ENCODE results near the gene OR1S1. TPM values are rescaled to one million over a fixed set of nuclear protein-coding genes. Genes with fewer than 3 reads are reported as not detected.
"Not testable (repeated sequence)": the region's sequence is repeated elsewhere in the genome, so short reads cannot be mapped to it uniquely, and the experiment has no call there.

The OR1S1 gene
- not detected for polyA plus RNA-seq (ENCODE audit: insufficient read length in 4 of 4)

DNA sequence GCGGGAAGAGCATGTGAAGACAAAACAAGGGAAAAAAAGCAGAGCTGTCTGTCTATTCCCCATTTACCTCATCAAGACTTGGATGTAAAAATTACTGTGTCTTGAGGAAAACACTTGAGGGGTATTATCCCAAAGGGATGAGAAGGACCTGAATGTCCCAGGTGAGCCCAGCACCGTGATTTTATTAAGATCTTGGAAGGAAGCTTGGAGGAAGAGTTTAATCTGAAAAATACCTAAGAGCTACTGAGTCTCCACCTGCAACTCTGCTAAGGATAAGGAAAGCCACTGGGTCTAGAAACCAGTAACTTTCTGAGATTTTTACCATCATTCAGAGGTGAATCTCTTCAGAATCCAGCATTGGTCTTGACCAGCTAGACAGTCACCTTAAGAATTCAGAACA, at the start of gene OR1S1:
Gene OR1S1, plus strand, starts transcription at position 301 of the 400 bp plus-strand sequence.
- not testable (repeated sequence) for DNase-seq (ENCODE audit: low read depth in 4 of 4, low spot score in 2 of 4)

DNA sequence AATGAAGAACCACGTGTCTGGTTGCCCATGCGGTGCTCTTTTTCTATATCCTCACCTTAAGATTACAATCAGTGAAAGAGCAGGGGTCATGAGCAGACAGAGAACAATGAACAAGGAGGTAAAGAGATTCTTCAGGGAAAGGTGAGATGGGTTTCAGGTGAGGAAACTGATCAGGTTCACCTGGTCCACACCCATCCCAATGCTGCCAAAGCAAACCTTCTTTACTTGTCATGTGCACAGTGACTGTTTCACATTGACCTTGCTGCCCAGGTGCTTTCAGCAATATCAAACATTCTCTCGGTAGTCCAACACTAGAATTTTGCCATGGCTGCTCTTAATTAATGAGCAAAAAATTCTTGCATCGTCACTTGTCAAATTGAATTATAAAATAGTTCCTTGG, 48.1 kb upstream of the OR1S1 start:
- DNase-seq (ENCODE audit: low read depth in 4 of 4, low spot score in 2 of 4): no peak

DNA sequence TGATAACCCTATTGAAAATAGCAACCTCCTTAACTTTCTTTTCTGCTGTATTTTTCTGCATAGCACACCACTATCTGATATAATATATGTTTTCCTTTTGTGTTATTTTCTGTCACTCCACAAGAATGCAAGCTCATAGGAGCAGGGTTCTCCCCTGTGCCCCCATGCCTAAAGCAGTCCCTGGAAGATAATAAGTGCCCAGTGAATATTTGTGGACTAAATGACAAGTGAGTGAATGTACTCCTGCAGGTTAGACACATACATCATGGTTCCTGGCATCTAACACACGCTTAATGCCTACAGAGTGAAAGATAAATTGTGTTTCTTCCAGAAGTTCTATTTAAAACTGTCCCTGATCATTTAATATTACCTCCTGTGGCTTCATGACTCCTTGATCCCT, 47.5 kb upstream of the OR1S1 start:
- DNase-seq (ENCODE audit: low read depth in 4 of 4, low spot score in 2 of 4): no peak

- DNase-seq (ENCODE audit: low read depth in 4 of 4, low spot score in 2 of 4): no peak
These were observed 46.9 kb upstream of the OR1S1 start for GRCh38 chr11:58165504-58166106.

- DNase-seq (ENCODE audit: low read depth in 4 of 4, low spot score in 2 of 4): no peak
These were observed 35.0 kb upstream of the OR1S1 start for GRCh38 chr11:58177409-58178054.

DNA sequence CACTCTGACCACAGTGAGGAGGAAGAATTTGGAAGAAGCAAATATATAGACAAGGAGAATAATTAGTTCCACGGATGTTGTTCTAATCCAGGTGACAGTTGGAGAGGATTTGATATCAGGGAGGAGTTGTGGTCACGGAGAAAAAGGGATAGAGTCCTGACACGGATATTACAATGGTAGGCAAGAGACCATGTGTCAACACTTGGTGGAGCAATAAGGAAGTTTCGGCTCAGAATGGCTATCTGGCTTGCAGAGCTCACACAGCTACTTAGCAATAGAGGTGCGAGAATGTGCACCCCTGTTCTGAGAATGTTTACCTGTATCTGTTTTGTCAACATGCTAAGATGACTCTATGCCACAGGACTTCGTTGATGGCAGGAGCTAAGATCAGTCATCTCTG, 34.1 kb upstream of the OR1S1 start:
- no peak for DNase-seq (ENCODE audit: low read depth in 4 of 4, low spot score in 2 of 4)

DNA sequence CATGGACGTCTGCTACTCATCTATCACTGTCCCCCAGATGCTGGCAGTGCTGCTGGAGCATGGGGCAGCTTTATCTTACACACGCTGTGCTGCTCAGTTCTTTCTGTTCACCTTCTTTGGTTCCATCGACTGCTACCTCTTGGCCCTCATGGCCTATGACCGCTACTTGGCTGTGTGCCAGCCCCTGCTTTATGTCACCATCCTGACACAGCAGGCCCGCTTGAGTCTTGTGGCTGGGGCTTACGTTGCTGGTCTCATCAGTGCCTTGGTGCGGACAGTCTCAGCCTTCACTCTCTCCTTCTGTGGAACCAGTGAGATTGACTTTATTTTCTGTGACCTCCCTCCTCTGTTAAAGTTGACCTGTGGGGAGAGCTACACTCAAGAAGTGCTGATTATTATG, 32.9 kb upstream of the OR1S1 start:
- DNase-seq (ENCODE audit: low read depth in 4 of 4, low spot score in 2 of 4): no peak

- no peak for DNase-seq (ENCODE audit: low read depth in 4 of 4, low spot score in 2 of 4)
These were observed 25.6 kb upstream of the OR1S1 start for GRCh38 chr11:58186938-58187337.

GRCh38 chr11:58188770-58189169, 23.8 kb upstream of the OR1S1 start, which contains the start of gene OR9Q2:
OR9Q2 (plus strand) TSS chr11:58189070; CDS start chr11:58190491, 1,421 bp downstream.
- DNase-seq (ENCODE audit: low read depth in 4 of 4, low spot score in 2 of 4): no peak

DNA sequence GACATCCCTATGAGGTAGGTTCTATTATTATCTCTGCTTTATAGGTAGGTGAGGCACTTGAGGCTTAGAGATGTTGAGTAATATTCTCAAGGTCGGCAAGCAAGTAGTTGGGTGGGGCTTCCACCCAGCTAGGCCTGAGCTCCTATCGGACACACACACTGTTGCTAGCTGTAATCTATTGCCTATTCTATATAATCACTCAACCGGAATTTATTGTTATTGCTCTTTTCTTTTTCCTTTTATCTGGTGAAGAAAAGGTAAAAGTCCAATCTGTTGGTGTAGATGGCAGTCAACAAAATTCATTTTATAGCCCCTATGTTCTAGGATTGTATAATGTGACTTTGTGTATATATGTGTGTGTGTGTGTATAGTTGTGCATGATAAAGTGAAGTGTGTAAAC, 20.3 kb upstream of the OR1S1 start:
- no peak for DNase-seq (ENCODE audit: low read depth in 4 of 4, low spot score in 2 of 4)

DNA sequence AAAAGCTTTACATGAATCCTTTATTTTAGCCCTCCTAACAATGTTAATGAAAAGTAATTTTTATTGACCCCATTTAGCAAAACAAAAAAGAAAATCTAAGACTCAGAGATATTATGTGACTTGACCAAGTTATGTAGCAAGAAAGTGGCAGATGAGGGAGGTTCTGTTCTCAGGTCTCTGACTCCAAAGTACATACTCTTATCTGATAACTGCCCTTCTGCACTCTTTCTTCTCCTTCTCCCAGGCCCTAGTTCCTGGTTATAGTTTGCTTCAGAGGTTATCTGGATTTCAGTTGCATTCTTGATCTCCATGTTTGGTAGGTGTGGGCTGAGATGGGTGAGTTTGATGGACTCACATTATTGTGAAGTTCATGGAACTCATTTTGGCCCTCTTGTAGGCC, 19.1 kb upstream of the OR1S1 start:
- DNase-seq (ENCODE audit: low read depth in 4 of 4, low spot score in 2 of 4): no peak

- DNase-seq (ENCODE audit: low read depth in 4 of 4, low spot score in 2 of 4): no peak
These were observed 16.6 kb upstream of the OR1S1 start for GRCh38 chr11:58195939-58196338.

DNA sequence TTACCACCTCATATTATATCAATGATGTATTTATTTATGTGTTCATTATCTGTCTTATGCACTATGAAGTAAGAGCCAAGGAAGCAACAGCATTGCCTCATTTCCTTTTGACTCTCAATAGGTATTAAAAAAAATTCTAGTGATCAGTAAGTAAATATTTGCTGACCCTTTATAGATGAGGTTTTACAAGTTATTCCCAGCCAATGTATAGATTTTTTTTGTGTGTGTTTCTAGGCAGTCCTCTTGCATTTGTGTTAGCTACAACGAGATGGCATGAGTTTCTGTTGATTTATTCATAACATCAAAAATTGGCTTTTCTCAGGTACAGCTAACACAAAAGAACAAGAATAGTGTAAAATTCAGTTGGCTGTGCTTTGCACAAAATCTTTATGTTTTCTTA, 13.2 kb upstream of the OR1S1 start:
- no peak for DNase-seq (ENCODE audit: low read depth in 4 of 4, low spot score in 2 of 4)

DNA sequence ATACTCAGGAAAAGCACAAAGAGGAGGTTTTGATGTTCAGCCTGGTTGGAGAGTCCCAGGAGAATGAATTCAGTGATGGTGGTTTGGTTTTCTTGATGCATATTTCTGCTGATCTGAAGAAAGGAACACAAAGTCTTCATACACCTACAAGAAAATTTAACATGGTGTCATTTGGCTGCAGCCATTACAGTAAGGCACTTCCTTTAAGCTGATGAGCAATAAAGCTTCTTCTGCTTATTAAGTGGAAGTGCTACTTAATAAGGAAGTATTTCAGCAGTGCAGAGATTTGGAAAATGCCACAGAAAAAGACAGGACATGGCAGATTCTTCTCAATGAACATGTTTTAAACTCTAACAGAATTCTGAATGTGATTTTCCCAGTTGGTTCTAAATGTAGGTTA, 8.5 kb upstream of the OR1S1 start, which contains the start of gene OR1S2:
Gene OR1S2, minus strand, starts transcription at position 101 of the 400 bp plus-strand sequence. Its CDS starts 0 bp downstream, at position 101.
- DNase-seq (ENCODE audit: low read depth in 4 of 4, low spot score in 2 of 4): no peak

DNA sequence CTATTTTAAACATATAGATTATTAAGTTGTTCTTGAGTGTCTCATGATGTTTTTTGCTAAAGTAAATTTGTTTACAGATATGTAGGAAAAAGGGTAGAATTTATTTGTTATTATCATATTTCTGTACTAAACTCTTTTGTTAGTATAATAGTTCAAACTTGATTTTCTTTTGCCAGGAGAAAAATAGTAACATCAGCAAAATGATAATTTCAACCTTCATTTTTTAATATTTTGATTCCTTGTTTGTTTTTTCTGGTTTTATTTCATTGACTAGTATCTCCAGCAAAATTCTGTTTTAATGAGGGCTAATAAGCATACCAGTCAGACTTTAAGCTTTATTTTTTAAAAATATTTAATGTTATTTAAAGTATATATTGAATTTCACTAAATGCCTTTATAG, 4.0 kb downstream of the OR1S1 start:
- DNase-seq (ENCODE audit: low read depth in 4 of 4, low spot score in 2 of 4): no peak

DNA sequence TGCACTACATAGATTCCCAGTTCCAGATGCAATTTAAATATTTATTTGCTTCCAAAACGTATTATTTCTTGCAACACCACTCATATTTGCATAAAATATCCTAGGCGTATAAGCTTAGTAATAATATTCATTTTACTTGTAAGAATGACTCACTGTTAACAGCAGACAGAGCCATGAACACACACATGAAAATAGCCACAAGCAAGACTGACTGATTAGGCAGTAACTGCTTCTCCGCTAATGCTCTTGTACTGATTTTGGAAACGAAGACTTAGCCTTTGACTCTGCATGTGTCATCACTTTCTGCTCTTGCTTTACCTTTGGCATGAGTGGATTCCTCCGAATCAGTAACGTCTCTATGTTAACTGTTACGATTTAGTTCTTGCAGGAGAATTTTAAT, 10.2 kb downstream of the OR1S1 start:
- no peak for DNase-seq (ENCODE audit: low read depth in 4 of 4, low spot score in 2 of 4)

- no peak for DNase-seq (ENCODE audit: low read depth in 4 of 4, low spot score in 2 of 4)
These were observed 15.6 kb downstream of the OR1S1 start for GRCh38 chr11:58227956-58228615.

DNA sequence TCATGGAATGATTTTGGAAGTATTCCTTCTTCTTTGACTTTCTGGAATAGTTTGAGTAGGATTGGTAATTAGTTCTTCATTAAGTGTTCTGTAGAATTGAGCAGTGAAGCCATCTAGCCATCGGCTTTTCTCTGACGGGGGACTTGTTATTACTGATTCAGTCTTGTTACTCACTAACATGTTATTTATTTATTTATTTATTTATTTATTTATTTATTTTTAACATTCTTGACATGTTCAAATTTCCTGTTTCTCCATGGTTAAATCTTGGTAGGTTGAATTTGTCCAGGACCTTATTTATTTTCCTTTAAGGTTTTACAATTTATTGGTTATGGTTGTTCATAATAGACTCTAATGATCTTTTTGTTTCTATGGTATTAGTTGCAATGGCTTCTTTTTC, 31.4 kb downstream of the OR1S1 start:
- no peak for DNase-seq (ENCODE audit: low read depth in 4 of 4, low spot score in 2 of 4)

GRCh38 chr11:58254936-58255335, 42.4 kb downstream of the OR1S1 start:
- no peak for DNase-seq (ENCODE audit: low read depth in 4 of 4, low spot score in 2 of 4)

GRCh38 chr11:58259983-58260382, 47.5 kb downstream of the OR1S1 start:
- no peak for DNase-seq (ENCODE audit: low read depth in 4 of 4, low spot score in 2 of 4)

Measured in left renal cortex interstitium (tissue), 4 donors.